HG02973 (cell line): Measurements from ENCODE around the gene DCAF17.
"Not testable (repeated sequence)": the region's sequence is repeated elsewhere in the genome, so short reads cannot be mapped to it uniquely, and the experiment has no call there.

ENCODE experiments used
- ATAC-seq: cut with Tn5 transposase; IDR thresholded peaks from one replicate; pipeline ENCODE4 v1.9.1; 2021; ENCODE audit warnings: moderate library complexity; ENCODE audit not compliant: unreplicated experiment

The DCAF17 gene

GRCh38 chr2:171512683-171513195 lies 78.7 kb downstream of the DCAF17 start:
- no peak for ATAC-seq

DNA sequence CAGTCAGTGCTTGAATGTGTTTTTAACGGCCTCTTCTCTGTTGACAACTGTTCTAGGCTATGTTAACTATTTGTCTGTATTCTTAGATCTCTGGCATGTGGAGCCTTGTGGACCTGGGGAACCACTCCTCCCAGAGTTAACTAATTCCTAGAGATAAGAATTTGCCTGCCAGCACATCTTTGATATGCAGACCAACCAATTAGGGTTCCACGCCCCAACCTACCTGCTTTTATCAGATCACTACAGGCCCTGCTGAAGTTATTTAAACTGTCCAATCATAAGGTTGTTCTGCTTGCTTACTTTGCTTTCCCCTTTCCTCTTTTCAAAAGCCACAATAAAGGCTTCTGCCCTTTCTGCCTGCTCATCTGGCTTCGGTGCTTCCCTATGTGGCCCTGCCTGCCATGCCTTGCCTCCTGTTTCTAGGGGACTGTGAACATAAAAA lies 79.7 kb downstream of the DCAF17 start:
- no peak for ATAC-seq

GRCh38 chr2:171514908-171515582 lies 81.0 kb downstream of the DCAF17 start:
- ATAC-seq, result no peak

GRCh38 chr2:171515672-171516298 lies 81.8 kb downstream of the DCAF17 start:
- ATAC-seq, result no peak

GRCh38 chr2:171516793-171517192 lies 82.8 kb downstream of the DCAF17 start:
- no peak for ATAC-seq

GRCh38 chr2:171520471-171520870 lies 86.4 kb downstream of the DCAF17 start:
- no peak for ATAC-seq

GRCh38 chr2:171521361-171522051 lies 87.5 kb downstream of the DCAF17 start:
- ATAC-seq, result no peak

DNA sequence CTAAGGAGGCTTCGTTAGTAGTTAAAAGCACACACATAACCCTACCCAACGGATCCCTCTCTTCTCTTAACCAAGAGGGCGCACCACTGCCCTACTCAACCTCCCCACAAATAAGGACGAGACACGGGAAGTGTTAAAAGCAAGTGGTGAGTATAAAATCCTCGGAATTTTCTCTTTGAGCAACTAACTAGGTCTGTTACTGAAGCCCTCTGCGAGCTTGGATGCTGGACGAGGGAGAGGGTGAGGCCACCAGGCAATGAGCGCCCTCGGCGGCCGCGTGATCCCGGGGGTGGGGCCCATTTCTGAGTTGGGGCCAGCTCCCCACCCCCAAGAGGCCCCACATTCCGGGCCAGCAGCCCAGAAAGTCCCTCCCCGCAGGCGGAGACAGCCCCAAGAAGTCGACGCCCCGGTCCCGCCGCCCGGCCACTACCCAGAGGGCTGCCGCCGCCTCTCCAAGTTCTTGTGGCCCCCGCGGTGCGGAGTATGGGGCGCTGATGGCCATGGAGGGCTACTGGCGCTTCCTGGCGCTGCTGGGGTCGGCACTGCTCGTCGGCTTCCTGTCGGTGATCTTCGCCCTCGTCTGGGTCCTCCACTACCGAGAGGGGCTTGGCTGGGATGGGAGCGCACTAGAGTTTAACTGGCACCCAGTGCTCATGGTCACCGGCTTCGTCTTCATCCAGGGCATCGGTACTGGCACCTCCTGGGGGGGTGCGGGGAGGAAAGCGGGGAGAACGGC lies 88.2 kb downstream of the DCAF17 start, which contains the start of gene CYBRD1:
CYBRD1 (plus strand) TSS at position 423 of the 736 bp plus-strand sequence; CDS start at position 495, 72 bp downstream.
- peak; percentile 53 for ATAC-seq

DNA sequence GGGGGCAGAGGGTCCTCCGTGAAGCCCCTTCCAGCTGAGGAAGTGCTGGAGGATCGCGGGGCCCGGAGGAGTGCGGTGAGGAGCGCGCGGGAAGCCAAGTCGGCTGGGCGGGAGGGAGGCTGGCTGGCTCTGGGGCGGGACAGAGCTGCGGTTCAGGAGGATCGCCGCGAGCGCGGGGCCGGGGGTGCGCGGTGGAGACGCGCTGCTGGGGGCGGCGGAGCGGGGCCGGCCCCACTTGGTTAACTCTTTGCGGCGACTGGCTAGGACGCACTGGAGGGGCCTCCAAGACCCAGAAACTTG lies 88.7 kb downstream of the DCAF17 start:
- no peak for ATAC-seq

- peak; percentile 31 for ATAC-seq
Observed at GRCh38 chr2:171523088-171524017, 89.3 kb downstream of the DCAF17 start.

GRCh38 chr2:171524018-171524401 lies 90.0 kb downstream of the DCAF17 start:
- no peak for ATAC-seq

GRCh38 chr2:171529914-171530313 lies 95.9 kb downstream of the DCAF17 start:
- ATAC-seq, result no peak

GRCh38 chr2:171530378-171530777 lies 96.4 kb downstream of the DCAF17 start:
- ATAC-seq, result no peak

GRCh38 chr2:171530859-171531258 lies 96.8 kb downstream of the DCAF17 start:
- not testable (repeated sequence) for ATAC-seq

GRCh38 chr2:171531291-171531690 lies 97.3 kb downstream of the DCAF17 start:
- ATAC-seq, result no peak

GRCh38 chr2:171531836-171532450 lies 97.9 kb downstream of the DCAF17 start:
- ATAC-seq, result no peak

- no peak for ATAC-seq
Observed at GRCh38 chr2:171533331-171533730, 99.3 kb downstream of the DCAF17 start.
